ENCODE measurements around the gene HS3ST2. TPM values are rescaled to one million over a fixed set of nuclear protein-coding genes. Genes with fewer than 3 reads are reported as not detected.
"Not testable (repeated sequence)": the region's sequence is repeated elsewhere in the genome, so short reads cannot be mapped to it uniquely, and the experiment has no call there.

Gene HS3ST2
- total and polyA plus RNA-seq, 2 donors (not counting 3 experiments of a cell fraction or from before 2014, with no cell fraction given) = not detected

- ChIA-PET POLR2A (no interaction called here), CTCF (interaction anchor here (0.8 kb wide), 1 partner anchor 124 kb away, joined by 3 read pairs; no protein-coding TSS in a partner anchor)
- no peak overlapping the region for H3K9ac ChIP-seq (replicated peaks; ENCODE audit: extremely low read depth, insufficient read depth, low read length)
- H3K9me1 ChIP-seq (replicated peaks; ENCODE audit: control insufficient read depth, extremely low read depth, insufficient read depth, low read length) = no peaks in the 10 kb centered on the region
- no peak overlapping the region for H3K4me2 ChIP-seq (ENCODE audit: insufficient read depth, low read length)
- DNase-seq (ENCODE audit: low read depth, low spot score) (no peak), FAIRE-seq (no peak)
- H3K27ac ChIP-seq (ENCODE audit: insufficient read depth, low read depth, low read length) = no peak overlapping the region
- no TSS peak for BruUV-seq (replicated peaks)
- H3K4me3 ChIP-seq (replicated peaks in 1 of 3; ENCODE audit: insufficient read depth in 1 of 3, low read depth in 1 of 3, low read length in 3 of 3) = no peak overlapping the region
- no peaks in the 10 kb centered on the region for H3K36me3 ChIP-seq (ENCODE audit: control insufficient read depth in 2 of 2, extremely low read depth in 1 of 2, insufficient read depth in 2 of 2, low read length in 2 of 2)
- no peaks in the 10 kb centered on the region for H3K79me2 ChIP-seq (ENCODE audit: control insufficient read depth, insufficient read depth, low read length)
- peaks cover 0 to 2% of the 10 kb centered on the region in 2 experiments for H3K27me3 ChIP-seq (ENCODE audit: control insufficient read depth in 2 of 2, insufficient read depth in 2 of 2, low read length in 2 of 2)
- no peak for TF ChIP-seq GATA2 (IDR thresholded peaks at IDR 0.05; ENCODE audit: insufficient read depth, insufficient read length, low read depth, low read length)
- no peak for TF ChIP-seq MAX (IDR thresholded peaks at IDR 0.05; ENCODE audit: insufficient read depth, insufficient read length)
- no peak for TF ChIP-seq EZH2 (IDR thresholded peaks at IDR 0.05; ENCODE audit: borderline replicate concordance, low read depth, low read length, severe bottlenecking)
- no peak for TF ChIP-seq FOS (IDR thresholded peaks at IDR 0.05; ENCODE audit: borderline replicate concordance, insufficient read depth, low read length)
- TF ChIP-seq POLR2A (IDR thresholded peaks at IDR 0.05; ENCODE audit: low read depth, low read length) = no peak
- H3K9me3 ChIP-seq (replicated peaks; ENCODE audit: control insufficient read depth, insufficient read depth, low read length) = no peaks in the 10 kb centered on the region
- intact Hi-C loops (cut with micrococcal nuclease) = no loop called here
- no peaks in the 10 kb centered on the region for H4K20me1 ChIP-seq (replicated peaks; ENCODE audit: control insufficient read depth, extremely low read depth, insufficient read depth, low read length)
- peaks cover 9% of the 10 kb centered on the region for H3K4me1 ChIP-seq (ENCODE audit: control insufficient read depth, extremely low read depth, insufficient read depth, low read length)
- H2AFZ ChIP-seq (ENCODE audit: low read depth, low read length) = no peak overlapping the region
- dilution Hi-C loops (cut with MboI; ENCODE audit: extremely low pct_ligation_motif_present, low sequenced_read_pairs) = no loop called here
Observed at GRCh38 chr16:22937169-22937568, 123.2 kb downstream of the HS3ST2 start.

GRCh38 chr16:22938647-22939046 lies 124.7 kb downstream of the HS3ST2 start:
- Histone ChIP-seq H3K79me2 (ENCODE audit: control insufficient read depth, insufficient read depth, low read length) (no peaks in the 10 kb centered on the region), H3K9ac (replicated peaks; ENCODE audit: extremely low read depth, insufficient read depth, low read length) (no peak overlapping the region), H3K4me3 (replicated peaks in 1 of 3; ENCODE audit: insufficient read depth in 1 of 3, low read depth in 1 of 3, low read length in 3 of 3) (no peak overlapping the region), H3K27me3 (ENCODE audit: control insufficient read depth in 2 of 2, insufficient read depth in 2 of 2, low read length in 2 of 2) (no peaks in the 10 kb centered on the region), H3K27ac (ENCODE audit: insufficient read depth, low read depth, low read length) (no peak overlapping the region), H3K9me3 (replicated peaks; ENCODE audit: control insufficient read depth, insufficient read depth, low read length) (no peaks in the 10 kb centered on the region), H3K36me3 (ENCODE audit: control insufficient read depth in 2 of 2, extremely low read depth in 1 of 2, insufficient read depth in 2 of 2, low read length in 2 of 2) (no peaks in the 10 kb centered on the region), H2AFZ (ENCODE audit: low read depth, low read length) (no peak overlapping the region), H3K9me1 (replicated peaks; ENCODE audit: control insufficient read depth, extremely low read depth, insufficient read depth, low read length) (no peaks in the 10 kb centered on the region), H4K20me1 (replicated peaks; ENCODE audit: control insufficient read depth, extremely low read depth, insufficient read depth, low read length) (no peaks in the 10 kb centered on the region), H3K4me1 (ENCODE audit: control insufficient read depth, extremely low read depth, insufficient read depth, low read length) (peaks cover 2% of the 10 kb centered on the region), H3K4me2 (ENCODE audit: insufficient read depth, low read length) (no peak overlapping the region)
- TF ChIP-seq MYC (IDR thresholded peaks at IDR 0.05; ENCODE audit: low read depth, low read length) = no peak
- TF ChIP-seq POLR2A (IDR thresholded peaks at IDR 0.05; ENCODE audit: low read depth, low read length) = no peak
- no peak for TF ChIP-seq MAX (IDR thresholded peaks at IDR 0.05; ENCODE audit: insufficient read depth, insufficient read length)
- no peak for TF ChIP-seq EZH2 (IDR thresholded peaks at IDR 0.05; ENCODE audit: borderline replicate concordance, low read depth, low read length, severe bottlenecking)
- no peak for TF ChIP-seq GATA2 (IDR thresholded peaks at IDR 0.05; ENCODE audit: insufficient read depth, insufficient read length, low read depth, low read length)
- TF ChIP-seq POLR2AphosphoS5 (IDR thresholded peaks at IDR 0.05; ENCODE audit: insufficient read depth, low read depth, low read length) = no peak
- no peak for TF ChIP-seq JUN (IDR thresholded peaks at IDR 0.05; ENCODE audit: borderline replicate concordance, insufficient read depth, insufficient read length, low read depth)
- no peak for TF ChIP-seq FOS (IDR thresholded peaks at IDR 0.05; ENCODE audit: borderline replicate concordance, insufficient read depth, low read length)
- FAIRE-seq = no peak
- ChIA-PET CTCF (interaction anchor here (1.2 kb wide), 1 partner anchor 11 kb away, joined by 4 read pairs; no protein-coding TSS in a partner anchor), POLR2A (no interaction called here)
- BruUV-seq (replicated peaks) = no TSS peak
- intact Hi-C loops (cut with micrococcal nuclease) = no loop called here
- no peak for DNase-seq (ENCODE audit: low read depth, low spot score)
- dilution Hi-C loops (cut with MboI; ENCODE audit: extremely low pct_ligation_motif_present, low sequenced_read_pairs) = no loop called here

DNA sequence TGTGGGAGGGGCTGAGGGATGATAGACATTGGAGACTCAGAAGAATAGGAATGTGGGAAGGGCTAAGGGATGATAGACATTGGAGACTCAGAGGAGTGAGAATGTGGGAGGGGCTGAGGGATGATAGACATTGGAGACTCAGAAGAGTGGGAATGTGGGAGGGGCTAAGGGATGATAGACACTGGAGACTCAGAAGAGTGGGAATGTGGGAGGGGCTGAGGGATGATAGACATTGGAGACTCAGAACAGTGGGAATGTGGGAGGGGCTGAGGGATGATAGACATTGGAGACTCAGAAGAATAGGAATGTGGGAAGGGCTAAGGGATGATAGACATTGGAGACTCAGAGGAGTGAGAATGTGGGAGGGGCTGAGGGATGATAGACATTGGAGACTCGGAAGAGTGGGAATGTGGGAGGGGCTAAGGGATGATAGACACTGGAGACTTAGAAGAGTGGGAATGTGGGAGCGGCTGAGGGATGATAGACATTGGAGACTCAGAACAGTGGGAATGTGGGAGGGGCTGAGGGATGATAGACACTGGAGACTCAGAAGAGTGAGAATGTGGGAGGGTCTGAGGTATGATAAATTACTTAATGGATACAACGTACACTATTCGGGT lies 125.9 kb downstream of the HS3ST2 start:
- POLR2A ChIA-PET; H3K27ac ChIP-seq (ENCODE audit: insufficient read depth, low read depth, low read length); DNase-seq (ENCODE audit: low read depth, low spot score); H3K9me3 ChIP-seq (replicated peaks; ENCODE audit: control insufficient read depth, insufficient read depth, low read length); FAIRE-seq; H3K4me2 ChIP-seq (ENCODE audit: insufficient read depth, low read length); dilution Hi-C loops (cut with MboI; ENCODE audit: extremely low pct_ligation_motif_present, low sequenced_read_pairs); intact Hi-C loops (cut with micrococcal nuclease); H3K9me1 ChIP-seq (replicated peaks; ENCODE audit: control insufficient read depth, extremely low read depth, insufficient read depth, low read length); H3K79me2 ChIP-seq (ENCODE audit: control insufficient read depth, insufficient read depth, low read length); BruUV-seq (replicated peaks); H3K27me3 ChIP-seq (ENCODE audit: control insufficient read depth in 2 of 2, insufficient read depth in 2 of 2, low read length in 2 of 2); H3K9ac ChIP-seq (replicated peaks; ENCODE audit: extremely low read depth, insufficient read depth, low read length); H3K4me1 ChIP-seq (ENCODE audit: control insufficient read depth, extremely low read depth, insufficient read depth, low read length); H4K20me1 ChIP-seq (replicated peaks; ENCODE audit: control insufficient read depth, extremely low read depth, insufficient read depth, low read length); H3K36me3 ChIP-seq (ENCODE audit: control insufficient read depth in 2 of 2, extremely low read depth in 1 of 2, insufficient read depth in 2 of 2, low read length in 2 of 2); CTCF ChIA-PET; H3K4me3 ChIP-seq (replicated peaks in 1 of 3; ENCODE audit: insufficient read depth in 1 of 3, low read depth in 1 of 3, low read length in 3 of 3); H2AFZ ChIP-seq (ENCODE audit: low read depth, low read length): not testable (repeated sequence)

All from endothelial cell of umbilical vein (primary cell).